Measurements from ENCODE around the gene CLTCL1. TPM values are rescaled to one million over a fixed set of nuclear protein-coding genes. Genes with fewer than 3 reads are reported as not detected.

CLTCL1 gene
- total and polyA plus RNA-seq, 9 of the 15 experiments (the other 6 are each of a cell fraction or from before 2014, with no cell fraction given): 1.1 to 11.7 (median 5.0) TPM

DNA sequence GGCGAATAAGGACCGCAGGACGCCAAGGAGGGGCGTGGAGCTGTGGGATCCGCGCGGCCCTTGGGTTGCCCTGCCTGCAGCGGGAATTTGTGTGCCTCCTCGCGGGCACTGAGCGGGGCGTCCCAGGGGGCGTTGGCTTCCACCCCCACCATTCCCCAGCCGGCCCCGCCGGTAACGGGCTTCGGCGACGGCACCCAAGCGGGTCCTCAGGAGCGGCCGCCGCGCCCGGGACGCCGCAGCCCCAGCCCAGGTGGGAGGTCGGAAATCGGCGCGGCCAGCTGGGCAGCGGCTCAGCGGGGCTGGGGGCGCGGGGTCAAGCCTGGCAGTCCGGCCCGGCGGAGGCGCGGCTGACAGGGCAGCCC is 320 bp downstream of the CLTCL1 start (continued):
- TF ChIP-seq, protein P1, sequence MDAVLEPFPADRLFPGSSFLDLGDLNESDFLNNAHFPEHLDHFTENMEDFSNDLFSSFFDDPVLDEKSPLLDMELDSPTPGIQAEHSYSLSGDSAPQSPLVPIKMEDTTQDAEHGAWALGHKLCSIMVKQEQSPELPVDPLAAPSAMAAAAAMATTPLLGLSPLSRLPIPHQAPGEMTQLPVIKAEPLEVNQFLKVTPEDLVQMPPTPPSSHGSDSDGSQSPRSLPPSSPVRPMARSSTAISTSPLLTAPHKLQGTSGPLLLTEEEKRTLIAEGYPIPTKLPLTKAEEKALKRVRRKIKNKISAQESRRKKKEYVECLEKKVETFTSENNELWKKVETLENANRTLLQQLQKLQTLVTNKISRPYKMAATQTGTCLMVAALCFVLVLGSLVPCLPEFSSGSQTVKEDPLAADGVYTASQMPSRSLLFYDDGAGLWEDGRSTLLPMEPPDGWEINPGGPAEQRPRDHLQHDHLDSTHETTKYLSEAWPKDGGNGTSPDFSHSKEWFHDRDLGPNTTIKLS (IDR thresholded peaks at IDR 0.05; ENCODE audit: borderline replicate concordance, low read depth): peak; percentile 73
- TF ChIP-seq SMAD4 (CRISPR knock-in tag; conservative IDR thresholded peaks at IDR 0.05) (peak; percentile 48), ILF3 (IDR thresholded peaks at IDR 0.05; ENCODE audit: borderline replicate concordance) (peak; percentile 97; the same call in 1 of the 2 replicates), MTA3 (IDR thresholded peaks at IDR 0.05; ENCODE audit: borderline replicate concordance) (peak; percentile 92; the same call in 1 of the 2 replicates), NCOA6 (IDR thresholded peaks at IDR 0.05) (peak; percentile 68; the same call in 1 of the 2 replicates), GATAD2A (IDR thresholded peaks at IDR 0.05) (peak; percentile 13; the same call in 1 of the 2 replicates), HEY1 (CRISPR knock-in tag; IDR thresholded peaks at IDR 0.05; ENCODE audit: borderline replicate concordance) (no peak), KDM5B (IDR thresholded peaks at IDR 0.05; ENCODE audit: insufficient replicate concordance, low read depth, low read length) (peak; percentile 67), DACH1 (IDR thresholded peaks at IDR 0.05; ENCODE audit: partially characterized antibody) (no peak), SOX6 (IDR thresholded peaks at IDR 0.05) (0 out of 2 replicates have a peak, but pooled peaks have one; percentile 21), FOXK2 (conservative IDR thresholded peaks at IDR 0.05 in 1 of 2, IDR thresholded peaks at IDR 0.05 in 1 of 2; ENCODE audit: low read depth in 2 of 2) (no peak), HNRNPH1 (optimal IDR thresholded peaks at IDR 0.05; ENCODE audit: low read depth, low read length) (no peak), MTA2 (IDR thresholded peaks at IDR 0.05; ENCODE audit: low read depth) (no peak), ATF7 (IDR thresholded peaks at IDR 0.05) (0 out of 2 replicates have a peak, but pooled peaks have one; percentile 56), NCOR1 (IDR thresholded peaks at IDR 0.05) (no peak), CHD2 (IDR thresholded peaks at IDR 0.05; ENCODE audit: low read depth, low read length) (0 out of 2 replicates have a peak, but pooled peaks have one; percentile 12), PURB (CRISPR knock-in tag; IDR thresholded peaks at IDR 0.05; ENCODE audit: low read depth) (no peak)
- TF ChIP-seq, protein P2, sequence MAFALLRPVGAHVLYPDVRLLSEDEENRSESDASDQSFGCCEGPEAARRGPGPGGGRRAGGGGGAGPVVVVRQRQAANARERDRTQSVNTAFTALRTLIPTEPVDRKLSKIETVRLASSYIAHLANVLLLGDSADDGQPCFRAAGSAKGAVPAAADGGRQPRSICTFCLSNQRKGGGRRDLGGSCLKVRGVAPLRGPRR (CRISPR knock-in tag; IDR thresholded peaks at IDR 0.05): no peak
- TF ChIP-seq, protein P3, sequence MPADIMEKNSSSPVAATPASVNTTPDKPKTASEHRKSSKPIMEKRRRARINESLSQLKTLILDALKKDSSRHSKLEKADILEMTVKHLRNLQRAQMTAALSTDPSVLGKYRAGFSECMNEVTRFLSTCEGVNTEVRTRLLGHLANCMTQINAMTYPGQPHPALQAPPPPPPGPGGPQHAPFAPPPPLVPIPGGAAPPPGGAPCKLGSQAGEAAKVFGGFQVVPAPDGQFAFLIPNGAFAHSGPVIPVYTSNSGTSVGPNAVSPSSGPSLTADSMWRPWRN (IDR thresholded peaks at IDR 0.05; ENCODE audit: low read depth): no peak
- TF ChIP-seq, protein P4, sequence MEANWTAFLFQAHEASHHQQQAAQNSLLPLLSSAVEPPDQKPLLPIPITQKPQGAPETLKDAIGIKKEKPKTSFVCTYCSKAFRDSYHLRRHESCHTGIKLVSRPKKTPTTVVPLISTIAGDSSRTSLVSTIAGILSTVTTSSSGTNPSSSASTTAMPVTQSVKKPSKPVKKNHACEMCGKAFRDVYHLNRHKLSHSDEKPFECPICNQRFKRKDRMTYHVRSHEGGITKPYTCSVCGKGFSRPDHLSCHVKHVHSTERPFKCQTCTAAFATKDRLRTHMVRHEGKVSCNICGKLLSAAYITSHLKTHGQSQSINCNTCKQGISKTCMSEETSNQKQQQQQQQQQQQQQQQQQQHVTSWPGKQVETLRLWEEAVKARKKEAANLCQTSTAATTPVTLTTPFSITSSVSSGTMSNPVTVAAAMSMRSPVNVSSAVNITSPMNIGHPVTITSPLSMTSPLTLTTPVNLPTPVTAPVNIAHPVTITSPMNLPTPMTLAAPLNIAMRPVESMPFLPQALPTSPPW (CRISPR knock-in tag; IDR thresholded peaks at IDR 0.05): no peak
- TF ChIP-seq, protein P5, sequence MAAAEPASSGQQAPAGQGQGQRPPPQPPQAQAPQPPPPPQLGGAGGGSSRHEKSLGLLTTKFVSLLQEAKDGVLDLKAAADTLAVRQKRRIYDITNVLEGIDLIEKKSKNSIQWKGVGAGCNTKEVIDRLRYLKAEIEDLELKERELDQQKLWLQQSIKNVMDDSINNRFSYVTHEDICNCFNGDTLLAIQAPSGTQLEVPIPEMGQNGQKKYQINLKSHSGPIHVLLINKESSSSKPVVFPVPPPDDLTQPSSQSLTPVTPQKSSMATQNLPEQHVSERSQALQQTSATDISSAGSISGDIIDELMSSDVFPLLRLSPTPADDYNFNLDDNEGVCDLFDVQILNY (CRISPR knock-in tag; IDR thresholded peaks at IDR 0.05): no peak
- TF ChIP-seq, protein P6, sequence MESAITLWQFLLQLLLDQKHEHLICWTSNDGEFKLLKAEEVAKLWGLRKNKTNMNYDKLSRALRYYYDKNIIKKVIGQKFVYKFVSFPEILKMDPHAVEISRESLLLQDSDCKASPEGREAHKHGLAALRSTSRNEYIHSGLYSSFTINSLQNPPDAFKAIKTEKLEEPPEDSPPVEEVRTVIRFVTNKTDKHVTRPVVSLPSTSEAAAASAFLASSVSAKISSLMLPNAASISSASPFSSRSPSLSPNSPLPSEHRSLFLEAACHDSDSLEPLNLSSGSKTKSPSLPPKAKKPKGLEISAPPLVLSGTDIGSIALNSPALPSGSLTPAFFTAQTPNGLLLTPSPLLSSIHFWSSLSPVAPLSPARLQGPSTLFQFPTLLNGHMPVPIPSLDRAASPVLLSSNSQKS (CRISPR knock-in tag; IDR thresholded peaks at IDR 0.05): no peak
- TF ChIP-seq, protein P7, sequence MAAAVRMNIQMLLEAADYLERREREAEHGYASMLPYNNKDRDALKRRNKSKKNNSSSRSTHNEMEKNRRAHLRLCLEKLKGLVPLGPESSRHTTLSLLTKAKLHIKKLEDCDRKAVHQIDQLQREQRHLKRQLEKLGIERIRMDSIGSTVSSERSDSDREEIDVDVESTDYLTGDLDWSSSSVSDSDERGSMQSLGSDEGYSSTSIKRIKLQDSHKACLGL (CRISPR knock-in tag; IDR thresholded peaks at IDR 0.05; ENCODE audit: borderline replicate concordance, poor library complexity, severe bottlenecking): no peak
